GM12872 (cell line): ENCODE measurements around the gene CHSY1.

Experiments used
- CTCF ChIP-seq: IDR thresholded peaks from 3 replicates; pipeline ENCODE4 v1.5.1; 2011; ENCODE audit warnings: low read depth, mild to moderate bottlenecking, low read length, moderate library complexity; ENCODE audit not compliant: insufficient read depth

Gene CHSY1

DNA sequence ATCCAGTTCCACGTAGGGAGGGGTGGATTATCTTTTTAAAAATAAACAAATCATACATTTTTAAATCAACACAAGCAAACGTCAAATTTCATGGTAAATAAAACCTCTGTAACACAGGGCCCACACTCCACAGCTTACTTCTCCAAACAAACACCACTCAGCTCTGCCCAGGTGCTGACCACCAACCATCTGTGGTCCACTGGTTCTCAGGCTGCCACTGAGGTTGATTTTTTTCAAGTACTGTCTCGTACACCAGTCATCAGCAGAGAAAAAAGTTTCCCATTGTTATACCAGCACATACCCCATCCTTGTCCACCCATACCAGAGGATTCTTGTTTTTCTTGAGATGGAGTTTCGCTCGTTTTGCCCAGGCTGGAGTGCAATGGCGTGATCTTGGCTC, 32.4 kb downstream of the CHSY1 start:
- no peak for TF ChIP-seq CTCF

GRCh38 chr15:101217446-101217845, 34.4 kb downstream of the CHSY1 start:
- no peak for TF ChIP-seq CTCF

- no peak for TF ChIP-seq CTCF
Measured at GRCh38 chr15:101216100-101216499, 35.7 kb downstream of the CHSY1 start.

GRCh38 chr15:101215681-101216080, 36.2 kb downstream of the CHSY1 start:
- TF ChIP-seq CTCF, result no peak

GRCh38 chr15:101213570-101213969, 38.3 kb downstream of the CHSY1 start:
- TF ChIP-seq CTCF, result no peak

DNA sequence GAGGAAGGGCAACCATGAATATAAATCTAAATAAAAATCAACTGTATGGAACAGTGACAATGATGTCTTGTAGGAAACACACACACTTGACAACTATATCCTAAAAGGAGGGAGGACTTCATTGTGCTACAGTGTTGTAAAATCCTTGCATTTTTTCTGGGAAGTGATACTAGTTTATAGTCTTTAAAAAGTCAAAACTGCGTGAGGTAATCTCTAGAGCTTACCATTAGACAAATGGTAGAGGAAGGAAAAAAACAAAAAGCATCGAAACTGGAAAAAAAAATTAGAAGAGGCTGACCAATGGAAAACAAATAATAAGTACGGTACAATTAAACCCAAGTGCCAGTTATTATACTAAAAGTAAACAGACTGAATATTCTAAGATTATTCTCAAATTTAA, 38.7 kb downstream of the CHSY1 start:
- no peak for TF ChIP-seq CTCF

GRCh38 chr15:101211897-101212296, 40.0 kb downstream of the CHSY1 start:
- no peak for TF ChIP-seq CTCF

- TF ChIP-seq CTCF, result no peak
Measured at GRCh38 chr15:101210466-101210865, 41.4 kb downstream of the CHSY1 start.
